Pons (tissue), 1 donor: Measurements from ENCODE around the gene LTBP1.

Experiments used
- DNase-seq: peaks from one replicate; pipeline ENCODE4 v3.0.0-alpha.2; 2016; ENCODE audit warnings: low spot score

The LTBP1 gene

DNA sequence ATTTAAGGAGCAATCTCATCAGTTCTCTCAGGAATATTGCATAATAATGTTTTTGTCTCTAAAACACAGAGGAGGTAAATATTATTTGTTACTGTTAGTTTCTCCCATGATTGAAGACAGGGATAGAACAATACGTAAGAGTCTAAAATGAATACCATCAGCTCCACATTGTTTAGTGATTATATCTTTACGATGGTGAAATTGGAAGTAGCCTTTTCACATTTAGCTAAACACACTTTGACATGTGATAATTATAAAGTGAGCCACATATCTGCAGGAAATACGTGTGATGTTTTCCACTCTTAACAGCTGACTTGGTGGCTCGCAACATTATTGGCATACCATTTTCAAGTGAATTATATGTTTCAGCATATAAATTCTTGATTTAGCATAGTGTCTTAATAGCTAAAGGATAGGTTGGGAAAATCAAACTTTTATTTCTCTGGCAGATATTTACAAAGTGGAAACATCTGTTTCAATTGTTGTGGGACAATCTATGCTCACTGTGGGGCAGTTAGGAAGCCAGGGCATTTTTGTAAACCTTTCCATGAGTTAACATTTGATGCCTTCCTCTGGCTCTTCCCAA, 321.6 kb downstream of the LTBP1 start:
- no peak for DNase-seq

DNA sequence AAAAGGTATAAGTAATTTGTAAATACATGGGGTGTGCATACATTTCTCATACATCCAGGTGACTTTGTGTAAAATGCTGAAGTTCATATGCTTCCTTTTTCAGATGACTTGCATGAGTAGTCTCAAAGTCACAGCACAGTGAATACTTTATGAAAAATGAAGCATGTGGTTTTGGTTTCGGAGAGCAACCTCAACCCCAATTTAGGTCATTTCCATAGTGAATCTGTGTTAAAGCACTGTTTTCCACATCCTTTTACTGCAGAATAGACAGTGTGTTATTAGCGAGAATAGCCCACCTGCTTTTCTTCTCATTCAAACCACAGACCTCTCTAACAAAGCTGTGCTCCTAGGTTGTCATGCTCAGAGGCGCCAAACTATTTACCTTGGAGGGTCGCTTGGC, 325.2 kb downstream of the LTBP1 start:
- no peak for DNase-seq

DNA sequence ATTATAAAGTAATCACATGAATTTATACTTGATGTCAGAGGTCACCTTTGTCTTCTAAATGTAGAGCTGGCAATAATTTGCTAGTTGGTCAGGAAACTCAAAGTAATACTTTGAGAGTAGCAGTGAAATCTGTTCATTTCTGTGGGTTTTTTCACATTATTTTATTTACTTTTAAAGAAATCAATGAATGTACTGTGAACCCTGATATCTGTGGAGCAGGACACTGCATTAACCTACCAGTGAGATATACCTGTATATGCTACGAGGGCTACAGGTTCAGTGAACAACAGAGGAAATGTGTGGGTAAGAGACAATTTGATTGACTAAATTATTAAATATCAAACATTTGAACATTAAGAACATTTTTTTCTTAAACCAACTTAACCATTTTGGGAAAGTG, 326.7 kb downstream of the LTBP1 start:
- DNase-seq, result no peak

DNA sequence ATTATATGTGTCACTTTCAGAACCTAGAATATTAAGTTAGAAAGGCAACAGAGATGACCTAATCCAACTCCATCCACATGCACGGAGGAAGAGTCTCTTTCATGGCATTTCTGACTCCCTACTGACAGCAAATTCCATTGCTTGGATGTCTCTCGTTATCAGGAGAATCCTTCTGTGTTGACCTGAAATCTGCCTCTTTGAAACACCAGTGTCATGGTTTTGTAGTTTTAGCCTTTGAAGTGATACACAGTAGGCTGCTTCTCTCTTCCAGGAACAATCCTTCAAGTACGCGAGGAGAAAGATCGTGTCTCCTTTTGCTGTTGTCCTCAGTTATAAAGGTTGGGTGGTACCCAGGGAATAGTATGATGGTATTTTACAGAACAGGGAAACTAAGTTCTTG, 327.8 kb downstream of the LTBP1 start:
- no peak for DNase-seq

DNA sequence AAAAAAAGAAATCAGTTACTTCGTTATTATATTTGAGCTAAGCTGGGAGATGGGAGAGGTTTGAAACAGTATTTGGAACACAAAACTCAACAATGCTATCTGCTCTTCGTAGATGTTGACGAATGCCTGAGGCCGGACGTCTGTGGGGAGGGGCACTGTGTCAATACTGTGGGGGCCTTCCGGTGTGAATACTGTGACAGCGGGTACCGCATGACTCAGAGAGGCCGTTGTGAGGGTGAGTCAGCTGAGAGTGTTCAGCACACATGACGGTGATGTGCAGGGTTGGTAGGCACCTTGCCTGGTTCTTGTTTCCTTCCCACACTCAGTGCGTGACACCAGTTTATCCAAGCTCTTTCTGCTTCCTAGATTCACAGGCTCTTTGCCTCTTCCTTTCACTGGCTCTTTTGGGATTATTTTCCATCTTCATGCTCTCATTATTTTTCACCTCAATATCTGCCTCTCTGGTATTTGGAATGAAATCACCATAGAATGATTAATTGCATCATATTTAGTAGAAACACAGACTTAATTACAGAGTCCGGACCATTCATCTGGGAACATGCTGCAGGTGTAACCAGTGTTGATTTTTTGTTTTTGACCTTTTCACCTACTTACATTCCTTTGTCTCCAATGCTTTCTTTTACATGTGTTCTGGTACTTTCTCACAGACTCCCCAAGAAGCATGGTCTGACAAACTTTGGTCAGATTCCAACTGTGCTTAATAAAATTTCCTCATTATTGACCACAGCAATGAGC, 329.1 kb downstream of the LTBP1 start:
- no peak for DNase-seq

DNA sequence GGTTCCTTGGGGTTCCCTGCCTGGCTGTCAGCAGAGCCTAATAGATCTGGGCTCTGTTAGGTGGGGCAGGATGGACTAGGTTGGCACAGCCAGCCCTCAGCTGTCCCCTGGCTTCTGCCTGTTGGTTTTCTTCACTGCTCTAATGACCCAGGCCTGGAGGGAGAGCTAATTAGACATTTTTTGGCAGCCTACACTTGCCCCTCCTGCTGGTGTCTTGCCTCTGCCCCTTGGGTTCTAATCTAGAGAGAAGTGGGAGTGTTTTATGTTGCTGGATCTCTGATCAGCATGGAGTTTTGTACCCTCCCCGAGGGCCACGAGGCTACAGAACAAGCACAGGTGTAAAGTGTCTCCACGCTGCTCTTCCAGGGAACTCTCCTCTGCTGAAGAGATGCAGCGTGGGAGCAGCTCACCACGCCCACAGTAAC, 330.3 kb downstream of the LTBP1 start:
- DNase-seq, result no peak

DNA sequence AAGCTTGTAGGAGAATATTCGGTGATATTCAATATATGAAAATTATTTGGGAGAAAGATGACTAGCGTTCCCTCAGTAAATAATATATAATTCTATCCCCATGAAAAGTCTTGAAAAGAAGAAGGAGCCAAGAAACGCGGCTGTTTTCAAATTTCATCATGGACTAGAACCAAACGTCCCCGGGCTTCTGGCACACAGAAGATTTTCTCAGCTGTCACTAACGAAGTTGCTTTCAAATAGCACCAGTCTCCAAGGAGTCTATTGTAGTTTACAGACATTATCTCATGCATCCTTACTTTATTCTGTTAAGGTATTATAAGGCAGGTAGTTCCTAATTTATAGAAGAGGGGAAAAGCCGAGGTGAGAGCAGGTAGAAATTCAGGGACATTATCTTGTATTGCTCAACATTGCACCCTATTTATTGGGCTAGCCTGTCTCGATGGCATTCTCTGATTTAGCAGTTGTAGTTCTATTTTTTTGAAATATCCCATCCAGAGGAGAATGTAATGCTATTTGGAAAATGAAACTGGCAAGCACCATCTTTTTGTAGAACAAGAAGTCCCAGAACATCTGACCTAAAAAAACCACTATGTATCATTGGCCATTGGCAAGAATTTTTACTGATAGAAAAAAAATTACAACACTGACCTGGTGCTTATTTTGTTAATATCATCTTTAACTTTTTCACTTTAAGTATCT, 331.6 kb downstream of the LTBP1 start:
- DNase-seq, result no peak

DNA sequence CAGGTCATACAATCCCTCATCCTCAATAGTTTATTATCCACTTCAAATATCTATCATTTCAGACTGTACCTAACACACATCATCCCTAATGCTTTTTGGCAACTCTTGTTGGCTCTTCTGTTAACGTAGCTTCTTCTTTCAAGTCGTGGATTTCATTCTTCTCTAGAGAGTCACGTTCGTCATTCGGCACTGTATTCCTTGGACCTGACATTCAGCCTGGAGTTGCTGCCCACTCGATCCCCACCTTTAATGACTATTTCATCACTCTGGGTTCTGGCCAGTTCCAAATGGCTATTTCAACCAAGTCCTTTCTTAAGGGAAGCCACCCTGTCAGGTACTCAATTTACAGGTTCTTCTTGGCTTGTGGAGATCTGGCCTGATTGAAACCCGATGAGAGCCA, 337.5 kb downstream of the LTBP1 start:
- no peak for DNase-seq

DNA sequence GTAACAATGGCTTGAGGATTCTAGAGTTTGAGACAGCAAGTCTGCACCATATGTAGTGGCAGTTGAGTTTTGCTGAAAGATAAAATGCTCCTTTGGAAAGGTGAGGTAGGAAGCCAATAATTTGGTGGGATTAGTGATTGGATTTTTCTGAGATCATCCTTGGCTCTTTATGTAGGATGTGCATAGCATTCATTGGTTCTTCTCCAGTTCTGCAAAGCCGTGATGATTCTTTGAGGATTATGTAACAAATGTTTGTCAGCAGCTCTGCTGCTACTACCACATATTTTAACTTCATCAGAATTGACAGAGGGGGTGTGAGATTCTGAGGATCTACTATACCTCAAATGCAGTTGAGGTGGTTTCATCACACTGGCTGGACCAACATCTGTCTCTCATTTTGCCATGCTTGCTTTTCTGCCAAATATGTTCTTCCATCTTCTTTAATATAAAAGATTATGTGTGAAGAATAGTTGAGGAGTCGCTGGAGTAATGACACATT, 340.8 kb downstream of the LTBP1 start:
- no peak for DNase-seq

DNA sequence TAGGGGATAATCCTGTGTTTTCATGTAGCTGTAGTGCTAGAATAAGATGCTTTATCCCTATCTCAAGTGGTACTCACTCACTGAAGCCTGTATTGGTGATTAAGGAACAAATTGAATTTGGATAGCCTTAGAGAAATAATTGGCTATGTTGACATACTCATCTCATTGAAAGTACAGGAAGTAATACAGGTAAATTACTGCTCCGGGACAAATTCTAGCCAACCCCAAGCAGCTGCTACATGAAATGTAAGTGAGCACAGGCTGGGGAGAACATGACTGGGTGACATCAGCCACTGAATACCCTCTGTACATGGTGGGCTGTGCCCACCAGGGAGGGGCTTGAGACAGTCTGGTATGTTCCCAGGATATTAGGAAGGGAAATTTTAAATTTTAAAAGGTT, 341.3 kb downstream of the LTBP1 start:
- no peak for DNase-seq

DNA sequence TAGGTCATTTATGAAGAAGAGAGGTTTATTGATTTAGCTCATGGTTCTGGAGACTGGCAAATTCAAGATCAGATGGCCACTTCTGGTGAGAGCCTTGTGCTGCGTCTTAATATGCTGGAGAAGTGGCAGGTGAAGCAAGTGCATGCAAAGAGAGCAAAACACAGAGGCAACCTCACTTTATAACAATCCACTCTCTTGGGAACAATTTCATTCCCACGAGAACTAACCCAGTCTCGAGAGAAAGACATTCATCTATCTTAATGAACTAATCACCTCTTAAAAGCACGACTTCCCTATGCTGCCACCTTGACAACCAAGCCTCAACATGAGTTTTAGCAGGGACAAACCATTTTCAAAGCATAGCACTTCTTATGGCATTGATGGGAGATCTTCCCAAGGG, 343.2 kb downstream of the LTBP1 start:
- DNase-seq, result no peak

DNA sequence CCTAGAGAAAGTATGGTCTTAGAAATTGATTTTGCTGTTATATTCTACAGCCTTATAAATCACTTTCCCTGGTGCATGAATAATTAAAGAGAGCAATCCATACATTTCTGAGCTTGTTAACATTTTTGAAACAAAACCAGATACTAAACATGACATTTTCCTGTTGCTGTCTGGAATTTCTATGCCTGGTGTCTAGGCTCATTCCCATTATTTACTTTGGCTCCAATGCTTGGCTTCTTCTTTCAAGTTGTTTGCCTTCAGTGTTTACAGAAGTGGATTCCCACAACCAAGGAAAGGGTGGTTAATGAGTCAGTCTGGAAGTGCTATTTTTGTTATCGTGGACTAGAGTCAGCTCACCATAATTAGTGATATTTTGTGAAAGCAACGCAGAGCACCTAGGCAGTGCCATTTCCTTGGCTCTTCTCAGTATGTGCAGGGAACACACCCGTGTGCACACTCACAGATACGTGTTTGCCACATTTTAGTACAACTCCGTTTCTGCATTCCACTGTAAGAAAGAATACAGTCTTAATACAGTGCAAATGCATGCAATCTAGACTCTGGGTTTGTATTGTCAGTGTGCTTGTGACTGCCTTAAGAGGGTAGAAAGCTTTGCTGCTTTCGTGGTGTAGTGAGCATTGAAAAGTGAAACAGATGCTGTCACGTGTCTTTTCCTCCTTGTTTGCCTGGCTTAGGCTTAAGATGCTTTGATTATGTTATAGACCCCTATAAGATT, 344.7 kb downstream of the LTBP1 start:
- peak; percentile 39 for DNase-seq

DNA sequence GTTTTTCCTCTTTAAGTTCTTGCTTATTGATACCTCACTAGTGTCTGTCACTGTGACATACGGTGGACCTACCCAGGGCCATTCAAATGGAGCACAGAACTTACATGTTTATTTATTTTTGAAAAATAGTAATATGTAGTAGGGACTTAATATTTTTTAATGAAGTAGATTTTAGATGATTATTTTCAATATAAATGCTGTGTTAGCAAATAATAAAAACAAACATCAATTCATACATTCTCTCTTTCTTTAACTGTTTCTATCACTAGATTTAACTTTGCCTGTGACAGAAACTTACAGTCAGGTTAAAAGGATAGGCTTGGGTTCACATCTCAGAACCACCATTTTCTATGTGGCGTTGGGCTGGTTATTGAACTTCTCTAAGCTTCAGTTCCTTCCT, 345.3 kb downstream of the LTBP1 start:
- no peak for DNase-seq

DNA sequence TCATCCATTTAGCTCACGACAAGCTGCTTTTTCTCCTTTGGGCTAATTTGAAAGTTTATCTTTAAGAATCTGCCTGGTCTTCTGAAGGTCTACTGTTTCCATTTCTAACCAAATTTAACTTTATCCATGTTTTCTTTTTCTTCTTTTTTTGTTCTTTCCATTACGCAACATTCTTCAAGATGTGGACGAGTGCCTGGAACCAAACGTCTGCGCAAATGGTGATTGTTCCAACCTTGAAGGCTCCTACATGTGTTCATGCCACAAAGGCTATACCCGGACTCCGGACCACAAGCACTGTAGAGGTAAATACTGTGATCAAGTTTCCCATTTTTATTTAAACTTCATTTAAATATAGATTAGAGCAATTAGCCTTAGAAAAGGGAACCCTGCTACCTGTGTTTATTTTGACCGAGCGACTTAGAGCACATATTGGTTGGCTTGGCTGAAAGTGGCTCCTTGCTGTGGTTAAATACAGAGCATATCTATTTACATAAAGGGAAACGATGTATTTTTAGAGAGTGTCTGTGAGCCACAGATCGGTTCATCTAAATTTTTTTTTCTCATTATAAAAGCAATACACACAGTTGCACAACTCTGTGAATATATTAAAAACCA, 346.3 kb downstream of the LTBP1 start:
- no peak for DNase-seq

DNA sequence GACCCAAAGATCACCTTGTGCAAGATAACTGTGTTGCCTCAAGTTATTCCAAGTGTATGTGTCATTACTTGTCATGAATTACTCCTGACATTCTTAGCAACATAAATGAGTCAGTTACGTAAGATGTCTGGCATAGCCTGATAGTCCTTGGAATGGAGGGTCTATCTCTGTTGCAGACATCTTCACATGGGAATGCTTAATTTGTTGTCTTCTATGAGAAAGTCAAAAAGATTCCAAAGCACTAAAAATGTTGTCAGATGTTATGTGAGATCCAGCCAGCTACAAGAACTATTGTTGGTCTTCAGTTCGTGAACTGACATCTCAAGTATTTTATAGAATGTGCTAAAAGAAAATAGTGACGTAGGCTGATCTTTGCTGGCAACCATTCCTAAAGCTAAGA, 351.5 kb downstream of the LTBP1 start:
- no peak for DNase-seq

DNA sequence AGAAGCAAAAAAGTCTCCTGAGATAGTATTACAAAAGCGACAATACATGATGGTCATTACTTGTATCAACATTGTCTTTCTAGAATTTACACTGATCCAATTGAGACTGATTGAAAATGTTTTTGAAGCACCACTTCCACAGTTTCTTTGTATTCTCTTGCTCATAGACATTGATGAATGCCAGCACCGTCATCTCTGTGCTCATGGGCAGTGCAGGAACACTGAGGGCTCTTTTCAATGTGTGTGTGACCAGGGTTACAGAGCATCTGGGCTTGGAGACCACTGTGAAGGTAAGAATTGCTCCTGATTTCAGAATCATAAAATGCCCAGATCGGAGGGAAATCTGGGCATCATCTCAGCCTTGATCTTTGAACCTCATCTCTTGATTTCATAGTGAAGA, 354.6 kb downstream of the LTBP1 start:
- no peak for DNase-seq

DNA sequence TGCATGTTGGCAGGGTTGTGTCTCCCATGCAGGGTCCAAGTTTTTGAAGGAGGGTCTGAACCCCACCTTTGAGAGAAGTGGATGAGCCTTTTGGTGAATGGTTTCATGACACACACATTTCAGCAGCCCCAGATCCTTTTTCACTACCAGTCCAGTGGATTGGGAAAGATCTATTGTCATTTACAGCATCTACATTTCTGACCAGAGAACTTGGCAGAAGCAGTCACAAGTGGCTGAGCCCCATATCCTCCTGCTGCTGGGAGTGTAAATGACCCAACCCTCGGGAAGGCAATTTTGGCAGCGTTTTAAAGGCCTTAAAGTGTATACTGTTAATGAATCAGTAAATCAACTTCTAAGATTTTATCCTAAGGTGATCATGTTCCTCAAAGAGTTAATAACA, 355.6 kb downstream of the LTBP1 start:
- DNase-seq, result no peak

DNA sequence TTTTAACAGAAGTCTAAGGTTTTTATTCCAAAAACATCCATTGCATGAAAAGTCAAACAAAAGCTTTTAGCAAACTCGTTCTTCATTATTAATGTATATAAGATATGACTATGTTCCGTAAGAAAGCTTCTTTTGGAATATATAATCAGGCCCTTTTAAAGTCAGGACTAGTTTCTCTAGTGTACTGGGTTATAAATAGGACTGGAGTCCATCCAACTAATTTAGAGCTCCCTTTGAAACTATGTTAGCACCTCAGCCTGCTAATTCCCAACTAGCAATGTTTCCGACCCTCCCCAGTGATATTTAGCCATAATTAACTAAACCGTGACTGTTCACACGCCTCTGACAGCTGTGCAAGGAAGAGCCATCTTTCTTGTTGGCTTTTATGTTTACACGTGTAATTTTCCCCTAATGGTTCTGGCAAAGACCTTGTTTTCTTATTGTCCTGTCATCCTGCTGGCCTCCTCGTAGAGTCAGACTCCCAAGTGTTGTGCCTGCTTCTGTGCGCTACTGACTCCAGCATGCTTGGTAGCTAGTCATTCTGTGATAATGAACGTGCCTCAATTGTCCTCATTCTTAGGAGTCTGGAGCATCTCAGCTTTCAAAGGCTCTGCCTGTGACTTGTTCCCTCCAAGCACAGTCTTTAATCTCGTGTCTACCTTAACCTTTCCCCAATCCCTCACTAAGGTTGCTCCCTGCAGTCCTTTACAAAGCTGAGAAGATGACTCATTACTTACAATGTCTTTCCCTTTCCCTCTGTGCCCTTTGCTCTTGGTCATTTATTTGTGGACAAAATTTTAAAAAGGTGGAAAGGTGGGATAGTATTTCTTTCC, 357.5 kb downstream of the LTBP1 start:
- DNase-seq, result no peak

DNA sequence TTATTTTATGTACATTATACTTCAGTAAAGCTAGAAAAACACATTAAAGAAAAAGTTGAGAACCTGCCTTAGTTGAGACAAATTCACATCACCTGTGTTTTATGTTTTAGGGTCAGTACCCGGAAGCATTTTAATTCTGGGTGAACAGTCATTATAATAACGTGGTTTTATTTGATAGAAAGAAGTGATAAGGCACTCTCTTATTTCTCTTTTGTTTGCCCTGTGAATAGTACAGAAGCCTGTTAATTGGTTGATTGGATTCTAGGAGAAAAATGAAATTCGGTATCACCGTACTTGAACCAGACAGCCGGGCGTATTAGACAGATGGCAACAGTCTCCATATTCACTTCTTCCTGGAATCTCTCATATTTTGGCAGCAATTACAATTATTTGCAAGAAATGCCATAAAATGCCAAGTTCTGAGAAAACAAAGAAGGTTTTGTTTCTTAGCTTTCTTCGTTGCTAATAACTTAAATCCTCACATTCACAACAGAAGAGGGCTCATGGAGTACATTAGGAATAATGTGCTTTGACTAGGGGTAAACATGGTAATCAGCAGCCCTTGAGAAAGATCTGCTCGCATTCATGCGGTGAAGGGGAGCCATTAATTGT, 361.0 kb downstream of the LTBP1 start:
- DNase-seq, result no peak

DNA sequence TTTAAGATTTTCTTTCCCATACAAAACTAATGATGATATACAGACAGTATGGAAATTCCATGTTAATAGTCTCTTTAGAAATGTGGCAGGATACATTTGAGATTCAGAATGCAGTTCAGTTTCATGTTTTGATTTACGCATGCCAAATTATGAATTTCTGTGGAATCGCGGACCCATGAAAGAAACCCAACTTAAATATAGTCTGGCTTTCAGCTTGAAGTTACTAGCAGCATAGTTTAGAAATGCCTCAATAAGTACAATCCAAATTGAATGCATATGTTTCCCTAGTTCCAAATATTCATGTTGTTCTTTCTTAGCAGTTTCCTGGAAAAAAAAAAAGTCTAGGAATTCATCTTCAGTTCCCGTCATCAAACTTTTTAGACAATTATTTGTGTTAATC, 365.6 kb downstream of the LTBP1 start:
- no peak for DNase-seq

DNA sequence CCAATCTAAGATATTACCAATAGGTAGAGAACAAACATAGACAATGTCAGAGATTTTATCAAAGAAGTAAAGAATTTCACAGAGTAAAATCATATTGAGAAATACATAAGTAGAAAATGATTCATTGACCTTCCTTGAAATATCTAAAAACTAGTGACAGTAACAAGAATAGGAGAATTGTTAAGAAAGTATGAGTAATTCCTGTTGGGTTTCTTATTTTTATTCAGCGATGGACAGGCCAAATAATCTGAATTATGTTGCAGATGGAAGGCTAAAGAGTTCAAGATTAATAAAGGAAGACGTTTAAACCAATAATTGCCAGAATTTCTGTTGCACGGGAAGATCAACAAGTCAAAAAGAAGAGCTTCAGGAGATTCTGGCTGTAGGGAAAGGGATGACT, 366.3 kb downstream of the LTBP1 start:
- no peak for DNase-seq
